Measurements from ENCODE around the gene PCMT1.

PCMT1 gene

DNA sequence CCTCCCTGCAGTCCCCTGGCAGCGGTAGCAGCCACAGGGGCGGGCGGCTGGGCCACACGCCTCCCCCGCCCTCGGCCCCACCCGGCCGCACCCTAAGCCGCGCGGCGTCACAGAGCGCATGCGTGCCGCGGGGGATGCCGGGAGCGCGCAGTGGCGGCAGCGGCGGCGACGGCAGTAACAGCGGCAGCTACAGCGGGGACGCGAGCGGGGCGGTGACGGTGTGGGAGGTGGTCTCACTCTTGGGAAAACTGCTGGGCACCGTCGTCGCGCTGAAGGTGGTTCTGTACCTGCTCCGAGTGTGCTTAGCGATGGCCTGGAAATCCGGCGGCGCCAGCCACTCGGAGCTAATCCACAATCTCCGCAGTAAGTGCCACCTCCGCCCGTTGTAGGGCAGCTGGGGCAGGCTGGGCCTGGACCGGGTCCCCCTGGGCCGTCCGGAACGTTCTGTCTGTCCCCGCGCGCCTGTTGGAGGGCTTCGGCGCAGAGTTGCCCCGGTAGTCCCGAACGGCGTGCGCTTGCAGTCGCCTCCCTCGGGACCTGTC, at the start of gene PCMT1:
PCMT1 (plus strand) TSS at position 148 of the 542 bp plus-strand sequence; CDS start at position 309, 161 bp downstream.
- Histone ChIP-seq H3K4me1 (ENCODE audit: control insufficient read depth in 5 of 5, insufficient read depth in 5 of 5, low read length in 5 of 5) (peaks cover 6 to 47% (median 35%) of the 10 kb centered on the region in 5 donors), H3K27me3 (ENCODE audit: control insufficient read depth in 5 of 5, insufficient read depth in 4 of 5, low read length in 5 of 5) (no peaks in the 10 kb centered on the region)

DNA sequence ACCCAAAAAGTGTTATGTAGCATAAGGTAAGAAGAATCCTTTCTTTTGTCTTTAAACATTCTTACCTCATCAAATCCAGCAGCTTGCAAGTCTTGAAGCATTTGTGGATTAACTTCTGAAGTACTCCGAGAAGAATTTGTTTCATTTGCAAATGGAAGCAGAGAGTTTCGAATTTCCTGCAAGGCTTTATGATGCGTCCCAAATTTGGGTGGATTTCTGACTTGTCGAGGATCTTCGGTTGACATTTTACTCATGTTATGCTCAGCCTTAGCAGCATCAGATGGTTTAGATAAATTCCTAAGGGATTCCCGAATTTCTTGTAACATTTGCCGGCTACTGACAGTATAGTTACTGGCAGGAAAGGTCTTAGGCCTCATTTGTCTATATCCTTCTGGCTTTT, 47.8 kb upstream of the PCMT1 start:
- Histone ChIP-seq H3K27me3 (ENCODE audit: control insufficient read depth in 5 of 5, insufficient read depth in 4 of 5, low read length in 5 of 5) (no peaks in the 10 kb centered on the region), H3K9ac (ENCODE audit: low read length in 5 of 5) (peak overlapping the region in 1 of 5 donors; percentile 16), H3K36me3 (ENCODE audit: control insufficient read depth in 5 of 5, insufficient read depth in 5 of 5, low read length in 5 of 5) (peaks cover 0 to 13% (median 0%) of the 10 kb centered on the region in 5 donors), H3K4me3 (ENCODE audit: low read depth in 1 of 5, low read length in 5 of 5) (no peak overlapping the region), H3K4me1 (ENCODE audit: control insufficient read depth in 5 of 5, insufficient read depth in 5 of 5, low read length in 5 of 5) (peaks cover 0 to 12% (median 6%) of the 10 kb centered on the region in 5 donors), H3K27ac (ENCODE audit: low read depth, low read length) (no peak overlapping the region), H3K9me3 (ENCODE audit: control insufficient read depth in 5 of 5, low read length in 5 of 5) (no peaks in the 10 kb centered on the region)

More for the DNA sequence above, at the start of gene PCMT1:
- Histone ChIP-seq H3K9me3 (ENCODE audit: control insufficient read depth in 5 of 5, low read length in 5 of 5) (no peaks in the 10 kb centered on the region), H3K9ac (ENCODE audit: low read length in 5 of 5) (peak within 1 kb of the TSS; percentile 38 to 97 (median 87)), H3K36me3 (ENCODE audit: control insufficient read depth in 5 of 5, insufficient read depth in 5 of 5, low read length in 5 of 5) (no peaks in the 10 kb centered on the region), H3K27ac (ENCODE audit: low read depth, low read length) (peak within 1 kb of the TSS; percentile 80), H3K4me3 (ENCODE audit: low read depth in 1 of 5, low read length in 5 of 5) (peak within 1 kb of the TSS; percentile 84 to 100 (median 98))

DNA sequence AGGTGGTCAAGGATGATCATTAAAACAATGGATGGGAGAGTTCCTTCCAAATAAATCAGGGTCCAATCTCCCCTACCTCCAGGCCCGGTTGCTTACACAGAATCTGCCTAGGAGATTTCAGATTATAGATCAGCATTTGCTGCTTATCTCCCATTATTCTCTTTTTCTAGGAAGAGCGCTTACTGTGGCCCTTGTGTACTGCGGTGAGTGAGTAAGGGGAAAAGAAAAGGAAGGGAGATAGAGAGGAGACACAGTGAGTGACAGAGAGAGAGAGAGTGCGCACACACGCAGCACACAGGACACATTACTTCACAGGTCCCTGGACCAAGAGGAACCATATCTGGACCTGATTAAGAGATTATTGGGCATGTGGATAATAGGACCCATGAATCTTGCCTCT, 37.8 kb upstream of the PCMT1 start:
- H3K9ac ChIP-seq (ENCODE audit: low read length in 5 of 5) = no peak overlapping the region
- H3K4me1 ChIP-seq (ENCODE audit: control insufficient read depth in 5 of 5, insufficient read depth in 5 of 5, low read length in 5 of 5) = peaks cover 0 to 21% (median 16%) of the 10 kb centered on the region in 5 donors
- H3K27me3 ChIP-seq (ENCODE audit: control insufficient read depth in 5 of 5, insufficient read depth in 4 of 5, low read length in 5 of 5) = no peaks in the 10 kb centered on the region

DNA sequence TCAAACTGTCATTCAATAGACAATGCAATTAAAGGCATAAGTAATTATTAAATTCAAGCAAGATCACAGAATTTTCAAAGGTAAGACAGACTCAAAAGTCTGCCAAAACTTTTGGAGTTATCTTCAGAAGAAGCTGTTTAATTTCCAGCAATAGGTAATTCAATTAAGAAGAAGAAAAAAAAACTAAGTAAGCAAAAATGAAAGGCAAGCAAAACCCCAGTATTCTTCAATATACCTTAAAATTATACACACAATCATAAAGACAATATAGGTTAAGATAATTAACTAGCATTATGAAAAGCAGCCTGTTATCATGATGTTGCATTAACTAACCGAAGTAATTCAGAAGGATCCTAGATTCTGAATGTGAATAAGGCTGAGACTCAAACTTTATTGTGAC, 35.1 kb upstream of the PCMT1 start:
- H3K9ac ChIP-seq (ENCODE audit: low read length in 5 of 5) = peak overlapping the region in 1 of 5 donors; percentile 30
- no peak overlapping the region for H3K27ac ChIP-seq (ENCODE audit: low read depth, low read length)
- no peaks in the 10 kb centered on the region for H3K27me3 ChIP-seq (ENCODE audit: control insufficient read depth in 5 of 5, insufficient read depth in 4 of 5, low read length in 5 of 5)
- no peaks in the 10 kb centered on the region for H3K9me3 ChIP-seq (ENCODE audit: control insufficient read depth in 5 of 5, low read length in 5 of 5)
- peaks cover 0 to 27% (median 26%) of the 10 kb centered on the region in 5 donors for H3K4me1 ChIP-seq (ENCODE audit: control insufficient read depth in 5 of 5, insufficient read depth in 5 of 5, low read length in 5 of 5)
- peaks cover 0 to 2% (median 0%) of the 10 kb centered on the region in 5 donors for H3K36me3 ChIP-seq (ENCODE audit: control insufficient read depth in 5 of 5, insufficient read depth in 5 of 5, low read length in 5 of 5)
- H3K4me3 ChIP-seq (ENCODE audit: low read depth in 1 of 5, low read length in 5 of 5) = no peak overlapping the region

More for the DNA sequence above, 37.8 kb upstream of the PCMT1 start:
- no peak overlapping the region for H3K4me3 ChIP-seq (ENCODE audit: low read depth in 1 of 5, low read length in 5 of 5)
- no peaks in the 10 kb centered on the region for H3K9me3 ChIP-seq (ENCODE audit: control insufficient read depth in 5 of 5, low read length in 5 of 5)
- peaks cover 0 to 2% (median 0%) of the 10 kb centered on the region in 5 donors for H3K36me3 ChIP-seq (ENCODE audit: control insufficient read depth in 5 of 5, insufficient read depth in 5 of 5, low read length in 5 of 5)
- no peak overlapping the region for H3K27ac ChIP-seq (ENCODE audit: low read depth, low read length)

DNA sequence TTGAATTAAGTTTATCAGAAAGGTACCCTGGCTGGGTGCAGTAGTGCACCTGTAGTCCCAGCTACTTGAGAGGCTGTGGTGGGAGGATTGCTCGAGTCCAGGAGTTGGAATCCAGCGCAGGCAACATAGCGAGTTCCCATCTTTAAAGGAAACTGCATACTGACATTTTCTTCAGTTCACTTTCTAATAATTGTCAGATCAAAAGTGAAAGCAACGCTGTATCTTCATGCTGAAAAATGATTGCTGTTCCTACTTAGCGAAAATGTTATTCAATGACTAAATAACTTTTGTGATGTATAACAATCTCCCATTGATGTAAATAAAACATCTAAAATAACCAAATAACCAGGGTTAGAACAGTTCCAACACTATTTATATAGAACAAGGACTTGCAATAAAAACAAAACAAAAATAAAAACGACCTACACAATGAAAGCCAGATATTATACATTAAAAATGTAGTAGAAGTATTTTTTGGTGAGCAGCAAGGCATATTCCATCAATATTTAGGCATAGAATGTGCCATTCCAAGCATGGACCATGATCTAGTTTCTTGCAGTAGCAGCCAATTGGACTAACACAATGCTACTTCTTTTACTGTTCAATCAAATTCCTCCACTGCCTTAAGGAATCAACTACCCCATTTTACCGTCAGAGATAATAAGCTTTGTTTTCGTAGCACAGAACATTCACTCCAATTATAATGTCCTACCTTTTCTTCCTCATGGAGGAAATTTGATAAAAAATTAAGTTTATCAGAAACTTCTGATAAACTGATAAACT, 33.2 kb upstream of the PCMT1 start:
- H3K4me1 ChIP-seq (ENCODE audit: control insufficient read depth in 5 of 5, insufficient read depth in 5 of 5, low read length in 5 of 5) = peaks cover 0 to 27% (median 24%) of the 10 kb centered on the region in 5 donors
- peak overlapping the region; percentile 36 to 93 (median 88) for H3K4me3 ChIP-seq (ENCODE audit: low read depth in 1 of 5, low read length in 5 of 5)
- H3K27ac ChIP-seq (ENCODE audit: low read depth, low read length) = peak overlapping the region; percentile 97
- H3K36me3 ChIP-seq (ENCODE audit: control insufficient read depth in 5 of 5, insufficient read depth in 5 of 5, low read length in 5 of 5) = peaks cover 0 to 2% (median 0%) of the 10 kb centered on the region in 5 donors
- H3K9me3 ChIP-seq (ENCODE audit: control insufficient read depth in 5 of 5, low read length in 5 of 5) = no peaks in the 10 kb centered on the region
- H3K9ac ChIP-seq (ENCODE audit: low read length in 5 of 5) = peak overlapping the region in 4 of 5 donors; percentile 91 to 97 (median 96)
- no peaks in the 10 kb centered on the region for H3K27me3 ChIP-seq (ENCODE audit: control insufficient read depth in 5 of 5, insufficient read depth in 4 of 5, low read length in 5 of 5)

DNA sequence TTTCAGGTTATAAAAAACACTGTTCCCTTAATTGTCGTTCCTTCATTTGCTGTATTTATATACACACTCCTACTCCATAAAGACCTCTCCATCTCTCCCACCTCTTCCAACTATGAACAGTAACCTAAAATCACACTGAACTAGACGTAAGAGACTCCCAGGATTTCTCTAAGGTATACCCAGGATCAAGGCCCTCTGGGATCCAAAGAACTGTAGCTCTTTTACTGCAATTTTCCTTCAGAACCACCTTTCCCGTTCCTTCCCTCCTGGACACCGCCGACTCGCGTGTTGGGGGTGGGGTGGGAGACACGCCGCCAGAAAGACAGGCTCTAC, 32.3 kb upstream of the PCMT1 start:
- H3K4me1 ChIP-seq (ENCODE audit: control insufficient read depth in 5 of 5, insufficient read depth in 5 of 5, low read length in 5 of 5) = peaks cover 0 to 27% (median 24%) of the 10 kb centered on the region in 5 donors
- H3K9ac ChIP-seq (ENCODE audit: low read length in 5 of 5) = peak overlapping the region; percentile 32 to 97 (median 96)
- H3K27me3 ChIP-seq (ENCODE audit: control insufficient read depth in 5 of 5, insufficient read depth in 4 of 5, low read length in 5 of 5) = no peaks in the 10 kb centered on the region
- H3K27ac ChIP-seq (ENCODE audit: low read depth, low read length) = peak overlapping the region; percentile 97
- H3K9me3 ChIP-seq (ENCODE audit: control insufficient read depth in 5 of 5, low read length in 5 of 5) = no peaks in the 10 kb centered on the region
- peak overlapping the region; percentile 87 to 93 (median 90) for H3K4me3 ChIP-seq (ENCODE audit: low read depth in 1 of 5, low read length in 5 of 5)
- peaks cover 0 to 2% (median 0%) of the 10 kb centered on the region in 5 donors for H3K36me3 ChIP-seq (ENCODE audit: control insufficient read depth in 5 of 5, insufficient read depth in 5 of 5, low read length in 5 of 5)

DNA sequence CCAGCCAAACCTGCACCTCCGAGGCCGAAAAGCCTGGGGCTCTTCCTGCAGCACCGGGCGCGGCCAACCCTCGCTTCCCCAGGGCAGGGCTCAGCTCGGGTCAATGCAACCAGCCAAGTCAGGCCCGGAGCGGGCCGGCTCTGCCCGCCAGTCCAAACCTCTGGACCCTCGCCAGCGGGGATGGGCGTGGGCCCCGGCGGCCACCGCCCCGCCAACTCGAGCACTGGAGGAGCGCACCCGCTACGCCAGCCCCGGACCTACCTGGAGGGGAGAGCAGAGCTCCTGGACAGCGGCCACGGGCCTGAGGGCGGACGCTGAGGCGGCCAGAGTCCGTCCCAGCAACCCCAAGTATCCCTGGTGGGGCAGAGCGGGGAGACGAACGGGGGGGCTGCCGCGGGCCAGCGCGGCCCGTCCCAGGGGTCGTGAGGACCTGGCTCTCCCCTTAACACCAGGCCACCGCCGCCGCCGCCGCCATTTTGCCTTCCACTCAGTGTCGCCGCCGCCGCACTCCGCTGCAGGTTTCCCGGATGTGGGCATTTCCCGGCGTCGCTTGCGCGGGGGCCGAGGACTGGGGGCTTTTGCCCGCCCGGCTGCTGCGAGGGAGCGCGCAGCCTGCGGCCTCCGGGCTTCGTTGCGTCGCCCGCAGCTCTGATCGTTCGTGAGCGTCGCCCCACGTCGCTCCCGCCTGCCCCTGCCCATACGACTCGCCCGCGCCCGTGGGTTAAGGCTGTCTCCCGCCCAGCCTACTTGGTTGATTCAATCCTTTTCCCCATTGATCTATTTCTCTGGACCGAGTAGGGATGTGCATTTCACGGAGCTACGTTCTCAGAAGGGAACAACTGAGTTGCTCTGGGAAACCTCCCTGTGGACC, 31.7 kb upstream of the PCMT1 start, which contains the start of gene LATS1:
LATS1 (minus strand) TSS at position 514 of the 871 bp plus-strand sequence. CDS start 15,975 bp downstream, outside the sequence.
- H3K4me1 ChIP-seq (ENCODE audit: control insufficient read depth in 5 of 5, insufficient read depth in 5 of 5, low read length in 5 of 5) = peaks cover 0 to 27% (median 24%) of the 10 kb centered on the region in 5 donors
- no peaks in the 10 kb centered on the region for H3K9me3 ChIP-seq (ENCODE audit: control insufficient read depth in 5 of 5, low read length in 5 of 5)
- H3K9ac ChIP-seq (ENCODE audit: low read length in 5 of 5) = peak within 1 kb of the TSS; percentile 40 to 97 (median 96)
- peaks cover 0 to 2% (median 0%) of the 10 kb centered on the region in 5 donors for H3K36me3 ChIP-seq (ENCODE audit: control insufficient read depth in 5 of 5, insufficient read depth in 5 of 5, low read length in 5 of 5)
- H3K27me3 ChIP-seq (ENCODE audit: control insufficient read depth in 5 of 5, insufficient read depth in 4 of 5, low read length in 5 of 5) = no peaks in the 10 kb centered on the region
- H3K27ac ChIP-seq (ENCODE audit: low read depth, low read length) = peak within 1 kb of the TSS; percentile 97
- H3K4me3 ChIP-seq (ENCODE audit: low read depth in 1 of 5, low read length in 5 of 5) = peak within 1 kb of the TSS; percentile 87 to 93 (median 90)

DNA sequence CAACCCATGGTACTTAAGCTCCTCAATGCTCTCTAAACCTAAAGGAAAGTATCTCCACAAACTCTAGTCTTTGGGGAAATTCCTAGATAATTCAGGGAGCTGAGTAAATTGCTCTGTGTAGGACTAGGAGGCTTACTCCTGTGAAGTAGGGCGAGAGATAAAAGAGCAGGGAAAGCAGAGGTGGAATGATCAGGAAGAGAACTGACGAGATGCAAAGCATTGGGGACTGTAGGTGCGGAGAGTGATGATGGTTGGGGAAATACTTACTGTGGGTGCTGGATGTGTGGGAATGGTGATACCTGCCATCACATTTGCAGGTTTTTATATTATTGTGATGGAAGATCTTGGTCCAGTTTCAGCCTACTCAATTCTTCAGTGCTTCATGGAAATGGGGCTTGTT, 30.0 kb upstream of the PCMT1 start:
- Histone ChIP-seq H3K9ac (ENCODE audit: low read length in 5 of 5) (no peak overlapping the region), H3K4me3 (ENCODE audit: low read depth in 1 of 5, low read length in 5 of 5) (no peak overlapping the region), H3K27me3 (ENCODE audit: control insufficient read depth in 5 of 5, insufficient read depth in 4 of 5, low read length in 5 of 5) (no peaks in the 10 kb centered on the region), H3K9me3 (ENCODE audit: control insufficient read depth in 5 of 5, low read length in 5 of 5) (no peaks in the 10 kb centered on the region), H3K27ac (ENCODE audit: low read depth, low read length) (no peak overlapping the region), H3K4me1 (ENCODE audit: control insufficient read depth in 5 of 5, insufficient read depth in 5 of 5, low read length in 5 of 5) (peaks cover 0 to 27% (median 24%) of the 10 kb centered on the region in 5 donors), H3K36me3 (ENCODE audit: control insufficient read depth in 5 of 5, insufficient read depth in 5 of 5, low read length in 5 of 5) (peaks cover 0 to 3% (median 0%) of the 10 kb centered on the region in 5 donors)

DNA sequence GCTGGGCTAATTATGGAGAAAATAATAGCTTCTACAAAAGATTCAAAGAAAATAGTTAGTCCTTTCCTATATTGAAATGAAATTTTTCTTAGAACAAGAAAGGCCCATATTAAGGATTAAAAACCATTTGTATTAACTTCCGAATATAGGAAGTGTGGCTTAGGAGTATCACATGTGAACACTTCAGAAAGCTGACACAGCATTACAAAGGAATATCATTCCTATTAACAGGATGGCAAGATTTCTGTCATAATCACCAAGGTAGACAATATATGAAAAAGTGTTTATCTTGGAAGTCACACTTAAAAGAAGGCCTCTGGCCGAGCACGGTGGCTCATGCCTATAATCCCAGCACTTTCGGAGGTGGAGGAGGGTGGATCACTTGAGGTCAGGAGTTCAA, 26.3 kb upstream of the PCMT1 start:
- Histone ChIP-seq H3K27ac (ENCODE audit: low read depth, low read length) (peak overlapping the region; percentile 41), H3K36me3 (ENCODE audit: control insufficient read depth in 5 of 5, insufficient read depth in 5 of 5, low read length in 5 of 5) (peaks cover 8 to 20% (median 14%) of the 10 kb centered on the region in 5 donors), H3K9ac (ENCODE audit: low read length in 5 of 5) (no peak overlapping the region)

More for the DNA sequence above, 26.3 kb upstream of the PCMT1 start:
- Histone ChIP-seq H3K4me1 (ENCODE audit: control insufficient read depth in 5 of 5, insufficient read depth in 5 of 5, low read length in 5 of 5) (peaks cover 0 to 11% (median 5%) of the 10 kb centered on the region in 5 donors), H3K27me3 (ENCODE audit: control insufficient read depth in 5 of 5, insufficient read depth in 4 of 5, low read length in 5 of 5) (no peaks in the 10 kb centered on the region), H3K4me3 (ENCODE audit: low read depth in 1 of 5, low read length in 5 of 5) (no peak overlapping the region), H3K9me3 (ENCODE audit: control insufficient read depth in 5 of 5, low read length in 5 of 5) (no peaks in the 10 kb centered on the region)

Measured in subcutaneous abdominal adipose tissue (tissue), 5 donors.